B cell (primary cell): Measurements from ENCODE around the gene PHLDB3. TPM values are rescaled to one million over a fixed set of nuclear protein-coding genes. Genes with fewer than 3 reads are reported as not detected.

Source experiments
- ATAC-seq: fragments of 200-7000 bp; cut with Tn5 transposase; one replicate; pipeline ENCODE4 v1.10.0; 2021; ENCODE audit warnings: low read depth, mild to moderate bottlenecking, moderate number of reproducible peaks, moderate library complexity
- CTCF ChIA-PET: fragments of 350-600 bp; sonication (Branson Sonifier 250); formaldehyde crosslinking; loops from one replicate; lab custom pipeline; 2021; ENCODE audit warnings: antibody characterized with exemption, inconsistent platforms; lab: Charles Lee
- POLR2A ChIA-PET: fragments of 350-600 bp; sonication (Branson Sonifier 250); formaldehyde crosslinking; loops from one replicate; lab custom pipeline; 2021; ENCODE audit warnings: antibody characterized with exemption; lab: Charles Lee
- DNase-seq: peaks from one replicate; pipeline ENCODE4 v3.0.0; 2013
- H2AFZ ChIP-seq: 2 replicates; pipeline ENCODE4 v1.6.1; 2012; ENCODE audit warnings: mild to moderate bottlenecking, low read depth, low read length; ENCODE audit not compliant: insufficient read depth, poor library complexity, severe bottlenecking
- H3K27ac ChIP-seq, 2 donors: 1 replicate in 1 of 2; 2 replicates in 1 of 2; pipeline ENCODE4 v1.5.1; 2012 to 2013; ENCODE audit warnings: low read length in 2 of 2, mild to moderate bottlenecking in 2 of 2, moderate library complexity in 1 of 2
- H3K27me3 ChIP-seq, 4 experiments: fragments of 200-600 bp in 1 of 4; sonication (generic) in 1 of 4; replicated peaks in 1 of 4; 1 replicate in 2 of 4; 2 replicates in 2 of 4; pipeline versions ENCODE4 v1.6.1 to v1.7.0; 2013 to 2016; ENCODE audit warnings: low read length in 3 of 4, mild to moderate bottlenecking in 2 of 4, mixed read lengths in 1 of 4, moderate library complexity in 1 of 4; ENCODE audit not compliant: insufficient read depth in 4 of 4, control insufficient read depth in 3 of 4; ENCODE audit errors: control extremely low read depth in 1 of 4
- H3K36me3 ChIP-seq, 2 experiments: replicated peaks in 1 of 2; 1 replicate in 1 of 2; 2 replicates in 1 of 2; pipeline versions ENCODE4 v1.6.1 to v1.7.1; 2013; ENCODE audit warnings: low read length in 1 of 2; ENCODE audit not compliant: insufficient read depth in 2 of 2, control insufficient read depth in 1 of 2; ENCODE audit errors: control extremely low read depth in 1 of 2, extremely low read depth in 1 of 2
- H3K4me1 ChIP-seq, 2 donors: fragments of 200-600 bp in 1 of 2; sonication (generic) in 1 of 2; 1 replicate in 1 of 2; 2 replicates in 1 of 2; pipeline versions ENCODE4 v1.5.1 to v1.6.1; 2013 to 2017; ENCODE audit warnings: low read length in 2 of 2; ENCODE audit not compliant: control insufficient read depth in 2 of 2, insufficient read depth in 2 of 2
- H3K4me2 ChIP-seq: replicated peaks from 2 replicates; pipeline ENCODE3; 2012; ENCODE audit warnings: mild to moderate bottlenecking, low read depth, low read length; ENCODE audit not compliant: poor library complexity, severe bottlenecking
- H3K4me3 ChIP-seq, 5 experiments: fragments of 200-600 bp in 1 of 5; sonication (generic) in 1 of 5; 1 replicate in 3 of 5; 2 replicates in 2 of 5; pipeline versions ENCODE4 v1.5.1 to v1.7.0; 2011 to 2016; ENCODE audit warnings: low read length in 4 of 5, mild to moderate bottlenecking in 4 of 5, low read depth in 2 of 5, control low read depth in 1 of 5, moderate library complexity in 1 of 5; ENCODE audit not compliant: insufficient read depth in 1 of 5; ENCODE audit errors: control extremely low read depth in 1 of 5, extremely low read depth in 1 of 5
- H3K79me2 ChIP-seq: fragments of 200-600 bp; sonication (generic); one replicate; pipeline ENCODE4 v1.6.0; 2016; ENCODE audit warnings: low read length; ENCODE audit not compliant: control insufficient read depth, insufficient read depth
- H3K9ac ChIP-seq: fragments of 200-600 bp; sonication (generic); 2 replicates; pipeline ENCODE4 v1.6.1; 2017; ENCODE audit warnings: mild to moderate bottlenecking, low read length, moderate library complexity
- H3K9me3 ChIP-seq, 3 donors: one replicate each; pipeline versions ENCODE4 v1.6.1 to v1.7.1; 2013; ENCODE audit warnings: low read length in 2 of 3; ENCODE audit not compliant: control insufficient read depth in 2 of 3, insufficient read depth in 1 of 3; ENCODE audit errors: control extremely low read depth in 1 of 3
- H4K20me1 ChIP-seq: 2 replicates; pipeline ENCODE4 v1.6.0; 2012; ENCODE audit warnings: mild to moderate bottlenecking, low read length; ENCODE audit not compliant: insufficient read depth, control insufficient read depth, poor library complexity, severe bottlenecking
- H3K27ac Mint-ChIP-seq: one replicate; pipeline ENCODE4 v1.8.0; 2021; ENCODE audit warnings: mixed read lengths
- H3K27me3 Mint-ChIP-seq: one replicate; pipeline ENCODE4 v1.8.0; 2021; ENCODE audit warnings: mixed read lengths
- H3K4me1 Mint-ChIP-seq: one replicate; pipeline ENCODE4 v1.8.0; 2021; ENCODE audit warnings: mixed read lengths
- H3K4me3 Mint-ChIP-seq: one replicate; pipeline ENCODE4 v1.8.0; 2021; ENCODE audit warnings: mixed read lengths
- H3K9me3 Mint-ChIP-seq: one replicate; pipeline ENCODE4 v1.8.0; 2022; ENCODE audit warnings: mixed read lengths; ENCODE audit not compliant: insufficient read depth
- CTCF ChIP-seq: fragments of 200-600 bp; IDR thresholded peaks from one replicate; pipeline ENCODE4 v1.8.0; 2022; ENCODE audit warnings: antibody characterized with exemption, mild to moderate bottlenecking
- EZH2 ChIP-seq: IDR thresholded peaks from 2 replicates; pipeline ENCODE4 v1.6.1; 2012; ENCODE audit warnings: borderline replicate concordance, low read depth, mild to moderate bottlenecking, moderate library complexity, low read length; ENCODE audit not compliant: insufficient read depth, poor library complexity, severe bottlenecking
- intact Hi-C: fragments of 100-400 bp; cut with micrococcal nuclease; formaldehyde crosslinking; loops from one replicate; pipeline ENCODE4 v1.10.0; 2022
- polyA plus RNA-seq: library from polyadenylated mRNA; depleted of rRNA; stranded (reverse); fragments of >200 nt; gene quantifications from 2 replicates; pipeline ENCODE4 v1.2.3, GENCODE V29; 2012
- total RNA-seq, 2 donors: library from RNA; stranded (reverse); fragments of 120-200 nt in 1 of 2; gene quantifications; 1 replicate in 1 of 2; 2 replicates in 1 of 2; pipeline versions ENCODE4 v1.2.3 to v1.2.4, GENCODE V29; 2013 to 2022

The PHLDB3 gene
- total and polyA plus RNA-seq, 2 donors (not counting 1 experiment from before 2014, with no cell fraction given): 10.2 to 30.7 TPM

GRCh38 chr19:43538922-43539321 lies 34.4 kb upstream of the PHLDB3 start:
- H3K4me3 ChIP-seq: no peak overlapping the region
- intact Hi-C loops: no loop called here
- Mint-ChIP-seq H3K27me3 (no peaks in the 10 kb centered on the region), H3K4me3 (no peak overlapping the region), H3K4me1 (peaks cover 8% of the 10 kb centered on the region), H3K27ac (no peak overlapping the region), H3K9me3 (peaks cover 7% of the 10 kb centered on the region)
- no peaks in the 10 kb centered on the region for H3K79me2 ChIP-seq
- H3K27me3 ChIP-seq: no peaks in the 10 kb centered on the region
- no peak overlapping the region for H3K9ac ChIP-seq
- H3K27ac ChIP-seq: no peak overlapping the region
- ChIA-PET POLR2A (no interaction called here), CTCF (interaction anchor here (0.9 kb wide), 1 partner anchor 57 kb away, joined by 5 read pairs; the partner anchor contains the start of genes IRGQ and ZNF576)
- ATAC-seq: no peak
- peaks cover 0 to 9% (median 2%) of the 10 kb centered on the region in 3 donors for H3K9me3 ChIP-seq
- no peak overlapping the region for H2AFZ ChIP-seq
- peaks cover 0 to 38% of the 10 kb centered on the region in 2 experiments for H3K36me3 ChIP-seq
- peaks cover 0 to 9% of the 10 kb centered on the region in 2 donors for H3K4me1 ChIP-seq
- DNase-seq: no peak
- TF ChIP-seq CTCF (no peak), EZH2 (no peak)
- no peak overlapping the region for H3K4me2 ChIP-seq
- no peaks in the 10 kb centered on the region for H4K20me1 ChIP-seq
